ENCODE measurements around the gene DST.

GRCh38 chr6:56420296-56420695 lies 222.4 kb downstream of the DST start:
- TF ChIP-seq EZH2 (IDR thresholded peaks at IDR 0.05; ENCODE audit: borderline replicate concordance), result no peak
- TF ChIP-seq CTCF (IDR thresholded peaks at IDR 0.05; ENCODE audit: poor library complexity), result no peak
- TF ChIP-seq EZH2phosphoT487 (IDR thresholded peaks at IDR 0.05; ENCODE audit: low read depth, severe bottlenecking, unreplicated experiment), result no peak

Measured in hepatocyte (in vitro differentiated cells).